HG03025 (cell line): ENCODE results near the gene ZDHHC24.
"Not testable (repeated sequence)": the region's sequence is repeated elsewhere in the genome, so short reads cannot be mapped to it uniquely, and the experiment has no call there.

Experiments
- ATAC-seq: cut with Tn5 transposase; IDR thresholded peaks from one replicate; pipeline ENCODE4 v1.9.1; 2021; ENCODE audit warnings: mild to moderate bottlenecking, moderate library complexity; ENCODE audit not compliant: unreplicated experiment, low FRiP score

ZDHHC24 gene

GRCh38 chr11:66546966-66547661, 1.3 kb upstream of the ZDHHC24 start:
- no peak for ATAC-seq

- ATAC-seq: no peak
These were observed 619 bp upstream of the ZDHHC24 start, which contains the start of gene ACTN3 for GRCh38 chr11:66546368-66546965. Gene ACTN3, plus strand, starts transcription at chr11:66546903. Its CDS starts 35 bp downstream, at chr11:66546938.

- not testable (repeated sequence) for ATAC-seq
These were observed 896 bp downstream of the ZDHHC24 start for GRCh38 chr11:66544952-66545351.

GRCh38 chr11:66543263-66544107, 2.4 kb downstream of the ZDHHC24 start:
- no peak for ATAC-seq

GRCh38 chr11:66542362-66542761, 3.5 kb downstream of the ZDHHC24 start:
- no peak for ATAC-seq

GRCh38 chr11:66541892-66542291, 4.0 kb downstream of the ZDHHC24 start:
- ATAC-seq: no peak

- not testable (repeated sequence) for ATAC-seq
These were observed 5.2 kb downstream of the ZDHHC24 start for GRCh38 chr11:66540598-66540997.

- ATAC-seq: no peak
These were observed 6.0 kb downstream of the ZDHHC24 start for GRCh38 chr11:66539870-66540213.

GRCh38 chr11:66539170-66539869, 6.5 kb downstream of the ZDHHC24 start:
- ATAC-seq: no peak

- ATAC-seq: no peak
These were observed 13.1 kb downstream of the ZDHHC24 start for GRCh38 chr11:66532784-66533183.

- no peak for ATAC-seq
These were observed 14.0 kb downstream of the ZDHHC24 start for GRCh38 chr11:66531841-66532240.

- ATAC-seq: no peak
These were observed 14.7 kb downstream of the ZDHHC24 start for GRCh38 chr11:66530927-66531709.

GRCh38 chr11:66529655-66530054, 16.2 kb downstream of the ZDHHC24 start:
- ATAC-seq: no peak

GRCh38 chr11:66529069-66529468, 16.8 kb downstream of the ZDHHC24 start:
- ATAC-seq: no peak

- ATAC-seq: no peak
These were observed 21.4 kb downstream of the ZDHHC24 start for GRCh38 chr11:66524304-66525040.

GRCh38 chr11:66523611-66524010, 22.2 kb downstream of the ZDHHC24 start:
- no peak for ATAC-seq

- no peak for ATAC-seq
These were observed 34.9 kb downstream of the ZDHHC24 start for GRCh38 chr11:66510990-66511339.

- peak; percentile 64 for ATAC-seq
These were observed 35.4 kb downstream of the ZDHHC24 start, which contains the start of gene BBS1 for GRCh38 chr11:66510271-66510989. Gene BBS1, plus strand, starts transcription at chr11:66510635. Its CDS starts 25 bp downstream, at chr11:66510660.

GRCh38 chr11:66509131-66509561, 36.7 kb downstream of the ZDHHC24 start:
- ATAC-seq: no peak
